K562 (cell line): ENCODE measurements around the gene CRADD. TPM values are rescaled to one million over a fixed set of nuclear protein-coding genes. Genes with fewer than 3 reads are reported as not detected.

ENCODE experiments used
- CHD2 ChIP-seq: IDR thresholded peaks from 2 replicates; pipeline ENCODE4 v1.6.1; 2011; ENCODE audit warnings: low read depth, low read length
- COPS2 ChIP-seq: fragments of 450-650 bp; conservative IDR thresholded peaks from 2 replicates; pipeline ENCODE4 v1.6.1; 2016; ENCODE audit warnings: mild to moderate bottlenecking, moderate library complexity
- EHMT2 ChIP-seq: fragments of 450-650 bp; IDR thresholded peaks from 2 replicates; pipeline ENCODE4 v1.6.1; 2018; ENCODE audit warnings: antibody characterized with exemption
- GTF2E2 ChIP-seq: fragments of 200-800 bp; sonication (Bioruptor generic); IDR thresholded peaks from 2 replicates; pipeline ENCODE4 v1.6.1; 2016; ENCODE audit warnings: missing genetic modification characterization, missing compliant biosample characterization
- HCFC1 ChIP-seq: IDR thresholded peaks from 2 replicates; pipeline ENCODE4 v1.6.1; 2012; ENCODE audit warnings: low read depth, low read length, improper control_type of control experiment
- NFATC3 ChIP-seq: fragments of 450-650 bp; IDR thresholded peaks from 2 replicates; pipeline ENCODE4 v1.6.1; 2017; ENCODE audit warnings: mild to moderate bottlenecking
- NFIX ChIP-seq: fragments of 250-450 bp; sonication (Bioruptor Pico); IDR thresholded peaks from 2 replicates; pipeline ENCODE4 v1.4.0; 2020; ENCODE audit warnings: low read depth, mild to moderate bottlenecking, moderate library complexity
- NR2F6 ChIP-seq: fragments of 450-650 bp; formaldehyde crosslinking; IDR thresholded peaks from 2 replicates; pipeline ENCODE4 v1.4.0; 2020; ENCODE audit warnings: mild to moderate bottlenecking
- POU5F1 ChIP-seq: fragments of 150-350 bp; IDR thresholded peaks from 2 replicates; pipeline ENCODE4 v1.6.1; 2014; ENCODE audit warnings: borderline replicate concordance, low read length, low read depth, mild to moderate bottlenecking; ENCODE audit not compliant: partially characterized antibody
- RBM14 ChIP-seq: fragments of 200-400 bp; formaldehyde crosslinking; IDR thresholded peaks from 2 replicates; pipeline ENCODE4 v1.6.1; 2018; ENCODE audit warnings: low read depth, mild to moderate bottlenecking, low read length, moderate library complexity, borderline replicate concordance; ENCODE audit not compliant: insufficient read depth
- SMAD2 ChIP-seq: fragments of 150-350 bp; IDR thresholded peaks from 2 replicates; pipeline ENCODE4 v1.6.1; 2014; ENCODE audit warnings: low read depth, mild to moderate bottlenecking, low read length
- SMAD4 ChIP-seq: fragments of 250-450 bp; sonication (Bioruptor Pico); conservative IDR thresholded peaks from 2 replicates; pipeline ENCODE4 v1.8.0; 2021; ENCODE audit warnings: inconsistent platforms, mild to moderate bottlenecking, moderate library complexity
- TEAD4 ChIP-seq, 2 experiments: sonication (generic) in 1 of 2; formaldehyde crosslinking in 1 of 2; IDR thresholded peaks; 2 replicates each; pipeline versions ENCODE4 v1.6.1 to v1.8.0; 2012 to 2022; ENCODE audit warnings: borderline replicate concordance in 1 of 2, inconsistent platforms in 1 of 2, low read length in 1 of 2, mild to moderate bottlenecking in 1 of 2, missing genetic modification reagents in 1 of 2
- TGIF2 ChIP-seq: sonication (generic); formaldehyde crosslinking; IDR thresholded peaks from 2 replicates; pipeline ENCODE4 v1.8.1; 2022; ENCODE audit warnings: mild to moderate bottlenecking, missing genetic modification reagents, moderate library complexity
- ZNF316 ChIP-seq: fragments of 450-650 bp; IDR thresholded peaks from 2 replicates; pipeline ENCODE4 v1.6.1; 2016
- ZNF695 ChIP-seq: fragments of 450-650 bp; formaldehyde crosslinking; IDR thresholded peaks from 2 replicates; pipeline ENCODE4 v1.4.0; 2020; ENCODE audit warnings: mild to moderate bottlenecking, moderate library complexity
- polyA plus RNA-seq, 8 experiments: library from polyadenylated mRNA; depleted of rRNA in 4 of 8; stranded (reverse) in 5 of 8; unstranded in 3 of 8; fragments of >200 nt; fragmentation: Nextera tagmentation in 2 of 8; fragmentation: Illumina TruSeq in 1 of 8; extraction: Ambion mirVana in 2 of 8; extraction: Trizol in 1 of 8; gene quantifications; 2 replicates each; pipeline versions ENCODE4 v1.2.1 to v1.2.3, GENCODE V29; 2011 to 2014; ENCODE audit warnings: inconsistent platforms in 1 of 8, missing spikeins in 1 of 8
- total RNA-seq, 7 experiments: library from RNA; depleted of rRNA in 6 of 7; stranded (reverse); fragments of >200 nt in 6 of 7; fragmentation: Illumina TruSeq in 2 of 7; extraction: Trizol in 2 of 7; gene quantifications; 2 replicates each; pipeline versions ENCODE4 v1.2.1 to v1.2.3, GENCODE V29; 2011 to 2021; ENCODE audit warnings: low replicate concordance in 1 of 7
- TF ChIP-seq, protein P1 (sequence below): fragments of 250-450 bp; sonication (Bioruptor Pico); IDR thresholded peaks from 2 replicates; pipeline ENCODE4 v1.5.0; 2022; ENCODE audit warnings: mild to moderate bottlenecking
- TF ChIP-seq, protein P2 (sequence below), 2 experiments: fragments of 150-350 bp in 1 of 2; IDR thresholded peaks; 2 replicates each; pipeline ENCODE4 v1.6.1; 2012 to 2016; ENCODE audit warnings: low read depth in 2 of 2, low read length in 2 of 2, mild to moderate bottlenecking in 1 of 2, moderate library complexity in 1 of 2
- TF ChIP-seq, protein P3 (sequence below): fragments of 450-650 bp; formaldehyde crosslinking; IDR thresholded peaks from 2 replicates; pipeline ENCODE4 v1.4.0; 2020; ENCODE audit warnings: mild to moderate bottlenecking, moderate library complexity
- TF ChIP-seq, protein P4 (sequence below): conservative IDR thresholded peaks from 2 replicates; pipeline ENCODE4 v1.6.1; 2011; ENCODE audit warnings: low read depth, mild to moderate bottlenecking, low read length; ENCODE audit not compliant: control insufficient read depth

Gene CRADD
- total and polyA plus RNA-seq, 9 of the 15 experiments (the other 6 are each of a cell fraction or from before 2014, with no cell fraction given): 20.5 to 41.1 (median 25.9) TPM

DNA sequence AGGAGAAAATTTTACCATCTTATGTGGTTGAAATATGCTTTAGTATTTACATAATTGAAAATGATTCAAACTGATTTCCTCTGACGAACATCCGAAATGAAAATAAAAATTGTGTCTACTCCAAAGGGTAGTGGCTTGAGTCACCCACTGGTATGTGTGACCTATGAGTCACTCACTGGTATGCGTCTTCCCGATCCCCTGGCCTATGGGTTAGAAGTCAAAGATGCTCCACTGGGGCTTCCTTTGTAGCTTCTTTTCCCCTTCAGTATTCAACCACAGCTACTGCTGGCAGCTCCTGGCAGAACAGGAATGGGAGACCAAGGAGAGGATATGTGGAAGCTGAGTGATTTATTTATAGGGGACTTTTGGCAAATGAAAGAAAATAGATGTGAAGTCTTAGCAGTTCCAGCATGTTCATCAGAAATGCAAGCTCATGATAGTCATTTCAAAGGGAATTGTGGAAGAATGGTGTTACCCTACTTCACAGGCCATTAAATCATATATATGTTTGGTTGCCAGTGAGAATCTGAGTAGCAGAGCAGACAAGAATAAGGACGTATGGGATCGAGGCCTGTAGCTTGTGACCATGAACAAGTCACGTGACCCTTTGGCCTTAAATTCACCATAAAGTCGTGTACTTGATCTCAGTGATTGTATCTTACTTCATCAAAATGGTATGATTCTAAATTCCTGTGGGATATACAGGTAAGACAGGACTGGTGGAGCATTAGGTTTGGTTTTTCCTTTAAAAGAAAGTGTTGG, 108.3 kb downstream of the CRADD start (continued):
- TF ChIP-seq, protein P1, sequence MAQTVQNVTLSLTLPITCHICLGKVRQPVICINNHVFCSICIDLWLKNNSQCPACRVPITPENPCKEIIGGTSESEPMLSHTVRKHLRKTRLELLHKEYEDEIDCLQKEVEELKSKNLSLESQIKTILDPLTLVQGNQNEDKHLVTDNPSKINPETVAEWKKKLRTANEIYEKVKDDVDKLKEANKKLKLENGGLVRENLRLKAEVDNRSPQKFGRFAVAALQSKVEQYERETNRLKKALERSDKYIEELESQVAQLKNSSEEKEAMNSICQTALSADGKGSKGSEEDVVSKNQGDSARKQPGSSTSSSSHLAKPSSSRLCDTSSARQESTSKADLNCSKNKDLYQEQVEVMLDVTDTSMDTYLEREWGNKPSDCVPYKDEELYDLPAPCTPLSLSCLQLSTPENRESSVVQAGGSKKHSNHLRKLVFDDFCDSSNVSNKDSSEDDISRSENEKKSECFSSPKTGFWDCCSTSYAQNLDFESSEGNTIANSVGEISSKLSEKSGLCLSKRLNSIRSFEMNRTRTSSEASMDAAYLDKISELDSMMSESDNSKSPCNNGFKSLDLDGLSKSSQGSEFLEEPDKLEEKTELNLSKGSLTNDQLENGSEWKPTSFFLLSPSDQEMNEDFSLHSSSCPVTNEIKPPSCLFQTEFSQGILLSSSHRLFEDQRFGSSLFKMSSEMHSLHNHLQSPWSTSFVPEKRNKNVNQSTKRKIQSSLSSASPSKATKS: no peak
- TF ChIP-seq TGIF2 (CRISPR knock-in tag) (no peak), HCFC1 (no peak), POU5F1 (no peak), RBM14 (no peak), SMAD4 (CRISPR knock-in tag) (no peak), TEAD4 (IDR thresholded peaks at IDR 0.05; ENCODE audit: low read length) (peak; percentile 88), TEAD4 (CRISPR knock-in tag; IDR thresholded peaks at IDR 0.05; ENCODE audit: borderline replicate concordance) (no peak), GTF2E2 (tag) (no peak), NR2F6 (CRISPR knock-in tag) (no peak), COPS2 (no peak), CHD2 (no peak), EHMT2 (peak; percentile 43; the same call in 1 of the 2 replicates), SMAD2 (no peak), ZNF695 (CRISPR knock-in tag) (no peak), NFATC3 (no peak), ZNF316 (no peak), NFIX (CRISPR knock-in tag) (no peak)
- TF ChIP-seq, protein P2, sequence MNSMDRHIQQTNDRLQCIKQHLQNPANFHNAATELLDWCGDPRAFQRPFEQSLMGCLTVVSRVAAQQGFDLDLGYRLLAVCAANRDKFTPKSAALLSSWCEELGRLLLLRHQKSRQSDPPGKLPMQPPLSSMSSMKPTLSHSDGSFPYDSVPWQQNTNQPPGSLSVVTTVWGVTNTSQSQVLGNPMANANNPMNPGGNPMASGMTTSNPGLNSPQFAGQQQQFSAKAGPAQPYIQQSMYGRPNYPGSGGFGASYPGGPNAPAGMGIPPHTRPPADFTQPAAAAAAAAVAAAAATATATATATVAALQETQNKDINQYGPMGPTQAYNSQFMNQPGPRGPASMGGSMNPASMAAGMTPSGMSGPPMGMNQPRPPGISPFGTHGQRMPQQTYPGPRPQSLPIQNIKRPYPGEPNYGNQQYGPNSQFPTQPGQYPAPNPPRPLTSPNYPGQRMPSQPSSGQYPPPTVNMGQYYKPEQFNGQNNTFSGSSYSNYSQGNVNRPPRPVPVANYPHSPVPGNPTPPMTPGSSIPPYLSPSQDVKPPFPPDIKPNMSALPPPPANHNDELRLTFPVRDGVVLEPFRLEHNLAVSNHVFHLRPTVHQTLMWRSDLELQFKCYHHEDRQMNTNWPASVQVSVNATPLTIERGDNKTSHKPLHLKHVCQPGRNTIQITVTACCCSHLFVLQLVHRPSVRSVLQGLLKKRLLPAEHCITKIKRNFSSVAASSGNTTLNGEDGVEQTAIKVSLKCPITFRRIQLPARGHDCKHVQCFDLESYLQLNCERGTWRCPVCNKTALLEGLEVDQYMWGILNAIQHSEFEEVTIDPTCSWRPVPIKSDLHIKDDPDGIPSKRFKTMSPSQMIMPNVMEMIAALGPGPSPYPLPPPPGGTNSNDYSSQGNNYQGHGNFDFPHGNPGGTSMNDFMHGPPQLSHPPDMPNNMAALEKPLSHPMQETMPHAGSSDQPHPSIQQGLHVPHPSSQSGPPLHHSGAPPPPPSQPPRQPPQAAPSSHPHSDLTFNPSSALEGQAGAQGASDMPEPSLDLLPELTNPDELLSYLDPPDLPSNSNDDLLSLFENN (IDR thresholded peaks at IDR 0.05; ENCODE audit: low read depth in 2 of 2, low read length in 2 of 2): no peak
- TF ChIP-seq, protein P3, sequence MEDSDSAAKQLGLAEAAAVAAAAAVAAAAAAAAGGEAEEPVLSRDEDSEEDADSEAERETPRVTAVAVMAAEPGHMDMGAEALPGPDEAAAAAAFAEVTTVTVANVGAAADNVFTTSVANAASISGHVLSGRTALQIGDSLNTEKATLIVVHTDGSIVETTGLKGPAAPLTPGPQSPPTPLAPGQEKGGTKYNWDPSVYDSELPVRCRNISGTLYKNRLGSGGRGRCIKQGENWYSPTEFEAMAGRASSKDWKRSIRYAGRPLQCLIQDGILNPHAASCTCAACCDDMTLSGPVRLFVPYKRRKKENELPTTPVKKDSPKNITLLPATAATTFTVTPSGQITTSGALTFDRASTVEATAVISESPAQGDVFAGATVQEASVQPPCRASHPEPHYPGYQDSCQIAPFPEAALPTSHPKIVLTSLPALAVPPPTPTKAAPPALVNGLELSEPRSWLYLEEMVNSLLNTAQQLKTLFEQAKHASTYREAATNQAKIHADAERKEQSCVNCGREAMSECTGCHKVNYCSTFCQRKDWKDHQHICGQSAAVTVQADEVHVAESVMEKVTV (CRISPR knock-in tag): no peak
- TF ChIP-seq, protein P4, sequence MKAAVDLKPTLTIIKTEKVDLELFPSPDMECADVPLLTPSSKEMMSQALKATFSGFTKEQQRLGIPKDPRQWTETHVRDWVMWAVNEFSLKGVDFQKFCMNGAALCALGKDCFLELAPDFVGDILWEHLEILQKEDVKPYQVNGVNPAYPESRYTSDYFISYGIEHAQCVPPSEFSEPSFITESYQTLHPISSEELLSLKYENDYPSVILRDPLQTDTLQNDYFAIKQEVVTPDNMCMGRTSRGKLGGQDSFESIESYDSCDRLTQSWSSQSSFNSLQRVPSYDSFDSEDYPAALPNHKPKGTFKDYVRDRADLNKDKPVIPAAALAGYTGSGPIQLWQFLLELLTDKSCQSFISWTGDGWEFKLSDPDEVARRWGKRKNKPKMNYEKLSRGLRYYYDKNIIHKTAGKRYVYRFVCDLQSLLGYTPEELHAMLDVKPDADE: no peak
